Measurements from ENCODE around the gene DTNA.

GRCh38 chr18:34904994-34905393 lies 194.9 kb downstream of the DTNA start:
- TF ChIP-seq POLR2A (IDR thresholded peaks at IDR 0.05; ENCODE audit: low read depth, low read length), result no peak
- no peak for TF ChIP-seq POLR2AphosphoS5 (IDR thresholded peaks at IDR 0.05; ENCODE audit: low read depth, low read length)

Data from GM12892 (cell line).